Measurements from ENCODE around the gene TLCD2. TPM values are rescaled to one million over a fixed set of nuclear protein-coding genes. Genes with fewer than 3 reads are reported as not detected.

The TLCD2 gene
- total RNA-seq, 2 donors from 2014 or later, result 7.6 to 8.2 TPM

DNA sequence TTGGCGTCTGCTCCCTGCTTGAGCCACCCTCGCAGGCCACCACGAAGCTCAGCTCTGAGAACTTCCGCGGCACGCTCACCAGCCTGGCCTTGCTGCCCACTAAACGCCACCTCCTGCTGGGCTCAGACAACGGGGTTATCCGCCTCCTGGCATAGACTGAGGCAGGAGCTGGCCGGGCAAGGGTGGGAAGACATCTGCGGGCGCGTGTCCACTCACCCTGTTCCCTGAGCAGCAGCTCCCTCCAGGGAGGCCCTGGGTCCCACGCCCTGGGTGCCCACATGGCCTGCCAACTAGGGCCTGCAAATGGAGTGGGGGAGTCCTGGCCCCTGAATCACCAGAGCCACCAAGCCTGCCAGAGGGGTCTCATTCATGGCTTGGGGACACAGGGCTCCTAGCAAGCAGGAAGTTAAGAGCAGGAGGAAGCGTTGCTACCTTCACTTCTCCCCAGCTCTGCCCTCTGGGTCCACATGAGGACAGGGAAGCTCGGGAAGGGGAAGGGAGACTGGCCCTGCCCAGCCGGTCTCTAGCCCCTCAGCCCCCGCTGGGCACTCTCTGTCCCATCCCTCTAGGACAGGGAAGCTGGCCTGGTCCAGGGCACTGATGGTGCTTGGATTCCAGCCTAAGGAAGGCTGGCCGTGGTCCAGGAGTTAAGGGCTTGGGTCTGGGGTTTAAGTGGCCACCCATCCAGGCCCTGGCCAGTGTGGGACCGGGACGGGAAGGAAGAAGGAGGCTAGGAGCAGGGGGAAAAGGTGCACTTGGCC is 27.5 kb upstream of the TLCD2 start:
- DNase-seq (ENCODE audit: low spot score), result no peak
- intact Hi-C loops (cut with DNase I), result no loop called here

DNA sequence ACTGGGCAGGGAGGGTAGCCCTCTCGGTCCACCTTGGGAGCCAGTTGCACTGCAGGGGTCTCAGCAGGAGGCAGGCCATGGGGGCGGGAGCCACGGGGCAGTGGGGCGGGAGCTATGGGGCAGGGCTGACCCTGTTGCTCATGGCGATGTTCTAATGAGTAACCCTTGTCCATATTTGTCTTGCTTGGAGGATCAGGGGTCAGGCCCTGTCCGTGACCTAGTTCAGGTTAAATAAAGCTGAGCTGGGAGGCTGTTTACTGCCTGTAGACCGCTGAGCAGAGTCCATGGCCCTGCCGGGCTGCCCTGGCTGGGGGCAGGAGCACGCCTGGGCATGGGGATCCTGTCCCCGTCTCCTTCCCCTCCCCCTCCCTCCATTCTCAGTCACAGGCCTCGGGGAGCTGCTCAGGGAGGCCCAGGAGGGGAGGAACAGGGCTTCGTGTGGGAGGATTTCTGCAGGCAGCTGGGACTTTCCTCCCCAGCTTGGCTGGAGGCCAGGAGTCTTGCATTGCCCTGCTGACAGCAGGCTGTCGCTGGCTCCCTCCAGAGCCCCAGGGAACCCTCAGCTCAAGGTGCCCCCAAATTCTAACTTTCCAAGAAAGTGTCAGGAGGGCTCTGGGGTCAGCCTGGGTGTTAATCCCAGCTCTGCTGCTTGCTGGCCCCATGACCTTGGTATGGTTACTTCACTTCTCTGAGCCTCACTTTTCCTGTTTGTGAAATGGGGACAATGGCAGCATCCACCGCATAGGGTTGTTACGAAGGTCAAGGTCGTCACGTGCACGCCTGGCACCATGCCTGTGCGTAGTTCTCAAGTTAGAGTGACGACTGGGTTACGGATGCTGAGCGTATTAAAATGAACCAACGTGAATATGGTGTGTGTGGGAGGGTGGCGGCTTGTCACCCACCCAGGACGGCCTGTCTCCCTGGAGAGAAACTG is 26.4 kb upstream of the TLCD2 start:
- DNase-seq (ENCODE audit: low spot score), result no peak
- intact Hi-C loops (cut with DNase I), result no loop called here

- no peak for DNase-seq (ENCODE audit: low spot score)
- intact Hi-C loops (cut with DNase I), result no loop called here
These were observed 25.7 kb upstream of the TLCD2 start for GRCh38 chr17:1735834-1736347.

GRCh38 chr17:1735418-1735817 is 25.2 kb upstream of the TLCD2 start:
- DNase-seq (ENCODE audit: low spot score), result no peak
- intact Hi-C loops (cut with DNase I), result no loop called here

DNA sequence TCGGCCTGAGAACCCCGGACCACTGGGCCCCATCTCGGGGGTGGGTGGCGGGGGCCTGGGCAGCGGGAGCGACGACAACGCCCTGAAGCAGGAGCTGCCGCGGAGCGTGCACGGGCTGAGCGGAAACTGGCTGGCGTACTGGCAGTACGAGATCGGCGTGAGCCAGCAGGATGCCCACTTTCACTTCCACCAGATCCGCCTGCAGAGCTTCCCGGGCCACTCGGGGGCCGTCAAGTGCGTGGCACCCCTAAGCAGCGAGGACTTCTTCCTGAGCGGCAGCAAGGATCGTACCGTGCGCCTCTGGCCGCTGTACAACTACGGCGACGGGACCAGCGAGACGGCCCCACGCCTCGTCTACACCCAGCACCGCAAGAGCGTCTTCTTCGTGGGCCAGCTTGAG is 23.6 kb upstream of the TLCD2 start:
- DNase-seq (ENCODE audit: low spot score), result no peak
- intact Hi-C loops (cut with DNase I), result no loop called here

GRCh38 chr17:1732833-1733321 is 22.7 kb upstream of the TLCD2 start:
- DNase-seq (ENCODE audit: low spot score), result no peak
- intact Hi-C loops (cut with DNase I), result no loop called here

DNA sequence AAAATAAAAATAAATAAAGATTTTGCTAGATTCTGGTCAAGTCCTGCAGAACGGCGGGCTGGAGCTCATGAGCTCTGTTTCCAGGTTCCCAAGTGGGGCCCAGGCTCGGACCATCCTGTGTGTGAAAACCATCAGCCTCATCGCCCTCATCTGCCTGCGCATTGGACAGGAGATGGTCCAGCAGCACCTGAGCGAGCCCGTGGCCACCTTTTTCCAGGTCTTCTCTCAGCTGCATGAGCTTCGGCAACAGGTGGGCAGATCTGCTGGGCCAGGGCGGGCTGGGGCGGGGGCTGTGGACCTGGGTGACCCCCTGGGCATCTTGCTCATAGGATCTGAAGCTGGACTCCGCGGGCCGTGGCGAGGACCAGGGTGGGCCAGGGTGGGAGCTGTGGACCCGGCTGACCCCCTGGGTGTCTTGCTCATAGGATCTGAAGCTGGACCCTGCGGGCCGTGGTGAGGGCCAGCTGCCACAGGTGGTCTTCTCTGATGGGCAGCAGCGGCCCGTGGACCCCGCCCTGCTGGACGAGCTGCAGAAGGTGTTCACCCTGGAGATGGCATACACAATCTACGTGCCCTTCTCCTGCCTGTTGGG is 22.2 kb upstream of the TLCD2 start:
- no peak for DNase-seq (ENCODE audit: low spot score)
- intact Hi-C loops (cut with DNase I), result no loop called here

GRCh38 chr17:1731194-1731506 is 21.0 kb upstream of the TLCD2 start:
- peak; percentile 83 for DNase-seq (ENCODE audit: low spot score)
- intact Hi-C loops (cut with DNase I), result no loop called here

DNA sequence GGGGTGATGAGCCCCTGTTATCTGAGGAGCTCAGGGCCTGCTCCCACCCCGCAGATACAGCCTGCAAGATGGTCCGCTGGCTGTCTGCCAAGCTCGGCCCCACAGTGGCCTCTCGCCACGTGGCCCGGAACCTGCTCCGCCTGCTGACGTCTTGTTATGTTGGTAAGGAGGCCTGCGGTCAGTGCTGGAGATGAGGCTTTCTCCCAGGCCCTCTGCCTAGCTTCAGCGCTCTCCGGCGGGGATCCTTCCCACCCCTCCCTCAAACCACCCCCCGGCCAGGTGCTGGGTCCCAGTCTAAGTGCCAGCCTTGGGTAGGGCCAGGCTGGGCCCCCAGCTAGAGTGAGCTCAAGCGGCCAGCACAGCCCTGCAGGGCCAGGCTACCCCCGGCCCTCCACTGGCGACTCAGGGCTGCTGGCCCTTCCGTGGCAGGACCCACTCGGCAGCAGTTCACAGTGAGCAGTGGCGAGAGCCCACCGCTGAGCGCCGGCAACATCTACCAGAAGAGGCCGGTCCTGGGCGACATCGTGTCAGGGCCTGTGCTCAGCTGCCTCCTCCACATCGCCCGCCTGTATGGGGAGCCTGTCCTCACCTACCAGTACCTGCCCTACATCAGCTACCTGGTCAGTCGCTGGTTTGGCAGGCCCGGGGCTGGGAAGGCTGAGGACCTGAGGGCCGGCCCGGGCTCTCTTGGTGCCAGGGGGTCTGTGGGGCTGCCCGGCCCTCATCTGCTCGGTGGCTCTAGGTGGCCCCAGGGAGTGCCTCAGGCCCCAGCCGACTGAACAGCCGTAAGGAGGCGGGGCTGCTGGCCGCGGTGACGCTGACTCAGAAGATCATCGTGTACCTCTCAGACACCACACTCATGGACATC is 20.4 kb upstream of the TLCD2 start:
- peak; percentile 96 for DNase-seq (ENCODE audit: low spot score)
- intact Hi-C loops (cut with DNase I), result no loop called here

DNA sequence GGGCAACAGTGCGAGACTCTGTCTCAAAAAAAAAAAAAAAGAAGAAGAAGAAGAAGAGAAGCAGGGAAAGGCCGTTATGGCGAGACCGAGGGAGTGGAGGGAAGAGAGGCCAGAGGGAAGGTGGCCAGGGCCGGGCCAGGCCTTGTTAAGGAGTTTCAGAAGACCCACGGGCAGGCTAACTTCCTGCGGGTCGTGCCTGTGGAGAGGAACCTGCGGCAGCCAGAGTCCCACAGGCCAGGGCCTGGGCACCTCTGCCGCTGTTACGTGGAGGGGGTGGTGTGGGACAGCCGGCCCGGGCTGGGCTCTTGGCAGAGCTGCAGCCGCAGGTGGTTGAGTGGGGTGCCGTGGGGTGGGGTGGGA is 19.8 kb upstream of the TLCD2 start:
- intact Hi-C loops (cut with DNase I), result loop anchor here (5.0 to 10.0 kb wide), 2 partner anchors 52 to 135 kb away; no protein-coding TSS in a partner anchor
- DNase-seq (ENCODE audit: low spot score), result peak; percentile 76

- DNase-seq (ENCODE audit: low spot score), result peak; percentile 79
- intact Hi-C loops (cut with DNase I), result loop anchor here (5.0 to 10.0 kb wide), 2 partner anchors 54 to 137 kb away; no protein-coding TSS in a partner anchor
These were observed 17.9 kb upstream of the TLCD2 start for GRCh38 chr17:1727876-1728630.

GRCh38 chr17:1727258-1727789 is 17.1 kb upstream of the TLCD2 start:
- DNase-seq (ENCODE audit: low spot score), result peak; percentile 80
- intact Hi-C loops (cut with DNase I), result loop anchor here (5.0 to 10.0 kb wide), 2 partner anchors 55 to 137 kb away; no protein-coding TSS in a partner anchor

GRCh38 chr17:1726626-1727257 is 16.6 kb upstream of the TLCD2 start:
- peak; percentile 78 for DNase-seq (ENCODE audit: low spot score)
- intact Hi-C loops (cut with DNase I), result loop anchor here (5.0 to 10.0 kb wide), 2 partner anchors 56 to 138 kb away; no protein-coding TSS in a partner anchor

- intact Hi-C loops (cut with DNase I), result loop anchor here (2.0 to 10.0 kb wide), 3 partner anchors 37 to 139 kb away; partner anchors contain the start of gene SERPINF1 (in 1 of the 2)
- peak; percentile 78 for DNase-seq (ENCODE audit: low spot score)
These were observed 15.7 kb upstream of the TLCD2 start for GRCh38 chr17:1725642-1726511.

GRCh38 chr17:1724869-1725641 is 14.9 kb upstream of the TLCD2 start:
- intact Hi-C loops (cut with DNase I), result loop anchor here (2.0 to 10.0 kb wide), 3 partner anchors 38 to 140 kb away; partner anchors contain the start of gene SERPINF1 (in 1 of the 2)
- peak; percentile 82 for DNase-seq (ENCODE audit: low spot score)
